GM12892 (cell line): ENCODE data around the gene WWOX.

Experiments
- POLR2A ChIP-seq: IDR thresholded peaks from 2 replicates; pipeline ENCODE4 v1.6.1; 2011; ENCODE audit warnings: low read depth, low read length, control low read depth
- POLR2AphosphoS5 ChIP-seq: IDR thresholded peaks from 2 replicates; pipeline ENCODE4 v1.6.1; 2011; ENCODE audit warnings: low read depth, low read length, control low read depth
- TAF1 ChIP-seq: IDR thresholded peaks from 2 replicates; pipeline ENCODE4 v1.6.1; 2011; ENCODE audit warnings: low read depth, mild to moderate bottlenecking, control low read depth, low read length, borderline replicate concordance

GRCh38 chr16:79008869-79009179 is 909.4 kb downstream of the WWOX start:
- TF ChIP-seq POLR2AphosphoS5 (no peak), POLR2A (no peak), TAF1 (no peak)
